PFSK-1 (cell line): ENCODE data around the gene SLC39A11.

Source experiments
- FOXP2 ChIP-seq: optimal IDR thresholded peaks from 2 replicates; pipeline ENCODE3; 2011; ENCODE audit warnings: borderline replicate concordance, control low read depth, inconsistent platforms; ENCODE audit not compliant: insufficient read depth; ENCODE audit errors: extremely low read length, extremely low read depth
- POLR2AphosphoS5 ChIP-seq: IDR thresholded peaks from 2 replicates; pipeline ENCODE4 v1.6.1; 2012; ENCODE audit warnings: low read depth, mild to moderate bottlenecking, control low read depth, low read length, moderate library complexity
- REST ChIP-seq, 2 experiments: IDR thresholded peaks; 2 replicates each; pipeline versions ENCODE4 v1.6.1 to v1.8.0; 2011 to 2012; ENCODE audit warnings: low read depth in 2 of 2, low read length in 2 of 2, control low read depth in 1 of 2, inconsistent platforms in 1 of 2, mild to moderate bottlenecking in 1 of 2, moderate library complexity in 1 of 2; ENCODE audit not compliant: insufficient read depth in 1 of 2
- SIN3A ChIP-seq: IDR thresholded peaks from 2 replicates; pipeline ENCODE4 v1.6.1; 2012; ENCODE audit warnings: mild to moderate bottlenecking, low read length, moderate library complexity, borderline replicate concordance; ENCODE audit not compliant: insufficient read depth
- TAF1 ChIP-seq: IDR thresholded peaks from 2 replicates; pipeline ENCODE4 v1.6.1; 2012; ENCODE audit warnings: low read length, control low read depth, borderline replicate concordance; ENCODE audit not compliant: insufficient read depth

SLC39A11 gene

GRCh38 chr17:72863526-72864211 lies 228.8 kb downstream of the SLC39A11 start:
- TF ChIP-seq TAF1 (no peak), POLR2AphosphoS5 (no peak), REST (IDR thresholded peaks at IDR 0.05; ENCODE audit: insufficient read depth in 1 of 2, low read depth in 2 of 2, low read length in 2 of 2) (no peak), FOXP2 (no peak), SIN3A (no peak)

- no peak for TF ChIP-seq REST (IDR thresholded peaks at IDR 0.05; ENCODE audit: insufficient read depth in 1 of 2, low read depth in 2 of 2, low read length in 2 of 2)
- TF ChIP-seq SIN3A: no peak
- TF ChIP-seq TAF1: no peak
- no peak for TF ChIP-seq FOXP2
- TF ChIP-seq POLR2AphosphoS5: no peak
Observed at GRCh38 chr17:72862276-72862999, 230.1 kb downstream of the SLC39A11 start.

- TF ChIP-seq FOXP2: no peak
- no peak for TF ChIP-seq POLR2AphosphoS5
- no peak for TF ChIP-seq REST (IDR thresholded peaks at IDR 0.05; ENCODE audit: insufficient read depth in 1 of 2, low read depth in 2 of 2, low read length in 2 of 2)
- no peak for TF ChIP-seq TAF1
- TF ChIP-seq SIN3A: no peak
Observed at GRCh38 chr17:72861811-72862210, 230.7 kb downstream of the SLC39A11 start.

DNA sequence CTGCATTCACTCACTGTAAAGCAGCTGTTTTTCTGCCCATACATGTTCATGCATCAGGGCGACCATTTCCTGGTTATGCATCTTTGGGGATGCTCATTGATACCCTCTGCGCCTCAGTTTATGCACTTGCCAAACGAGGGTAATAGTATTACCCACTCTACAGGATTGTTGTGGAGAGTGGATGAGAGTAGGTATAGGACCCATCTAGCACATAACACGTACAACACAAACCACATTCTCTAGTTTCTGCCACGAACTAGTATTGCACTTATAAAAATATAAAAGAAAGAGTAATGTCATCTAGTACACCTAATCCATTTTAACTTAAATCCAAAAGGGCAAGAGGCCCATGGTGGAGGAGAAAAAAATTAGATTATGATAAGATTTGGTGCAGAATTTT lies 231.7 kb downstream of the SLC39A11 start:
- TF ChIP-seq TAF1 (no peak), REST (IDR thresholded peaks at IDR 0.05; ENCODE audit: insufficient read depth in 1 of 2, low read depth in 2 of 2, low read length in 2 of 2) (no peak), SIN3A (no peak), POLR2AphosphoS5 (no peak), FOXP2 (no peak)
